HG03460 (cell line): Measurements from ENCODE around the gene FHIT.
"Not testable (repeated sequence)": the region's sequence is repeated elsewhere in the genome, so short reads cannot be mapped to it uniquely, and the experiment has no call there.

Experiments
- ATAC-seq: cut with Tn5 transposase; IDR thresholded peaks from one replicate; pipeline ENCODE4 v1.9.1; 2021; ENCODE audit not compliant: unreplicated experiment

The FHIT gene

DNA sequence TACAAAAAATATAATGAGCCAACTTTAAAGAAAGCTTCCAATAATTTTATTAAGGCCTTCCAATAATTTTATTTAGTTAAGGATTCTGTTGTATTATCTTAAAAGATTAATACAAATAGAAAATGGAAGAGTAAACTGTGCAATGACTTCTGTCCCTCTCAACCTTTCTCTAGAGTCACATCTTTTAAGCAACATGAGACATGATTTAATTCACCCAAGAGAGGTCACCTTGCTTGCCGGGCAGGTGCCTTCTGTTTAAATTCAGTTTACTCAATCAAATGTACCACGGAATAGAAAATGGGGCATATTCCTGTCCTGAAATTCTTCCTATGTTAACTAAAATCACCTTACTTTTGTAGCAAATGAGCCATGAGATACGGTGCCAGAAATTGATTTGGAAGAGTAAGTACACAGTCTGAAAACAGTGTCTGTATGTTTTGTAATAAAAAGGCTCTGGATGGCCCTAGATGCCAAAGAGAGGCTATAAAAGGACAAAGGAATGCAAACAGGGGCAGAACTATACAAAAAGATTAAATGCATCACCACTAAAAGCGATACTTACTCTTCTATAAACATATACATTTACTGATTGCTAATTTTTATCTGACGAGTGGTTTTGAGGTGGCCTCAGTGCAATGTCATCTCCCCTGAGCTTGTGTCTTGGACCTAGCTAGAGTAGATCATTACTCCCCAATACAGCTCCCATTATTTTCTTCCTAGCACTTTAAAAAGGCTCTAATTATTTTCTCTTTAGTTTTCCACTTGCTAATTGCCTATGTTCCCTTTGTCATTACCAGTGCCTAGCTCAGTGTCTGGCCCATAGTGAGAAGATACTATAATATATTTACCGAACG lies 134.0 kb downstream of the FHIT start:
- no peak for ATAC-seq

GRCh38 chr3:61114316-61114953 lies 136.8 kb downstream of the FHIT start:
- ATAC-seq: no peak

GRCh38 chr3:61111825-61112224 lies 139.4 kb downstream of the FHIT start:
- ATAC-seq: peak; percentile 58

- ATAC-seq: no peak
Observed at GRCh38 chr3:61110576-61110975, 140.7 kb downstream of the FHIT start.

- ATAC-seq: no peak
Observed at GRCh38 chr3:61108247-61109019, 142.8 kb downstream of the FHIT start.

DNA sequence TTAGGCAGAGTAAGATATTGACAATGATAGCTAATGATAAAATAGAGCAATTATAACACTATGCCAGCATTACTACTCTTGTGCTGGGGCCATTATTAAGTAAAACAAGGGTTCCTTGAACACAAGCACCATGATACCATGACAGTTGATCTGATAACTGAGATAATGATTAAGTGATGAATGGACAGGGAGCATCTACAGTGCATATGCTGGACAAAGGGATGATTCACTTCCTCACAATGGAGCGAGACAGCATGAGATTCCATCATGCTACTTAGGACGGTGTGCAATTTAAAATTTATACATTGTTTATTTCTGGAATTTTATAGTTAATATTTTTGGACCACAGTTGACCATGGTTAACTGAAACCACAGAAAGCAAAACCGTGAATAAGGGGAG lies 156.6 kb downstream of the FHIT start:
- no peak for ATAC-seq

GRCh38 chr3:61093364-61093763 lies 157.9 kb downstream of the FHIT start:
- ATAC-seq: no peak

GRCh38 chr3:61092870-61093269 lies 158.4 kb downstream of the FHIT start:
- no peak for ATAC-seq

- no peak for ATAC-seq
Observed at GRCh38 chr3:61090389-61091169, 160.7 kb downstream of the FHIT start.

GRCh38 chr3:61087465-61087864 lies 163.8 kb downstream of the FHIT start:
- no peak for ATAC-seq

GRCh38 chr3:61081554-61081953 lies 169.7 kb downstream of the FHIT start:
- ATAC-seq: no peak

DNA sequence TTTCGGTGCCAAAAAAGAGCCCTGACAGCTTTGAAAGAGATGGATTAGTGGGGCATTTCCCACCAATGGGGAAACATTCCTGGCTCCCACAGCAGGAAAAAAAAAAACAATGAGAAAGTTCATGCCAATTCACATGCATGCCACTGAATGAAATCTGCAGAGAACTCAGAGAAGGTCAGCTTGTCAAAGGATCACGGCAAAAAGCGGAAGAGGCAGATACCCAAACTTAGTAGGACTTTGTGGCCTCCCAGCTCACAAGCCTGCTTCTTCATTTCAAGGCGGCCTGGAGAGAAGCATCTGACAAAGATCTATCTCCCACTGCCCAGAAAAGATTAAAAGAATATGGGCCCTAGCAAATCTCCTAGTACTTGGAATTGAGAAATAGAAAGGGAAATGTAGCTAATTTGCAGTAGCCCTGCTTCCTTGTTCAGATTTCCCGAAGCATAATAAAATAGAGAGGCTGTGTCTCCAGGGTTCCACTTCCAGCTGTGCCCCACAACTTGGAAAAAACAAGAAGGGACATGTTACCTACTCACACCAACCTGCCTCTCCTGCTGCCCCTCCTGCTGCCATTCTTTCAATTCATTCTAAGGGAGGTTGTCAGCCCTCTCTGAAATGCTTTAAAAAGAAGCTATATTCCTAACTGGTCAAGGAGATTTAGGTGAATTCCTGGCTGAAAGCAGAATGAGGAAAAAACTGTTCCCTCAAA lies 170.4 kb downstream of the FHIT start:
- ATAC-seq: no peak

DNA sequence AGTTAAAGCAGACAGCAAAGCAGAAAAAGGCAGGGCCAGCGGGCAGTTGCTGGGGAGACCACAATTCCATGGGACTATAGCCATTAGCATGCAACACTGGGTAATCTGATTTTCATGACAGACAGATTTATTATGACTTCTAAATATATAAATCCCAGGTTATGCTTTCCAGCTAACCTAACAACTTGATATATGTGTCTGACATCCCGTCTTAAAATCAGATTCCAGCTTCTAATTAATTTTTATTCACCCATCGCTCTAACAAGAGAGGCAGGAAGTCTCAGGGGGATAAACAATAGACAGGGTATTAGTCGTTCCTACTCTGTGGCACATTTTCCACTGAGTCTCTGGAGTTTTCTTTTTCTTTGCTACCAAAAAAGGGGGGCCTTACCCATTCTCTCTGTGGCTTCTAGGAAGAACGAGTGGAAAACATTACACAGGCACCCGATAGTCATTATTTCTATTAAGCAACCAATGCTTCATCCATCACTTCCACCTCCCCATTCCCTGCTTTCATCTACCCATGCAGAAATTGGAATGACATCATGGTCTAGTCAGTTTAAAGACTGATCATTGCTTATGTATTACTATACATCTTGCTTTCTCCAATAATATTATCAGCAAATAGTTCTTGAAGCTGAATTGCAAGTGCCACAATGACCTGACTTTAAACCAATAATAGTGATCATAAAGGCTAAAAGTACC lies 173.1 kb downstream of the FHIT start:
- ATAC-seq: no peak

DNA sequence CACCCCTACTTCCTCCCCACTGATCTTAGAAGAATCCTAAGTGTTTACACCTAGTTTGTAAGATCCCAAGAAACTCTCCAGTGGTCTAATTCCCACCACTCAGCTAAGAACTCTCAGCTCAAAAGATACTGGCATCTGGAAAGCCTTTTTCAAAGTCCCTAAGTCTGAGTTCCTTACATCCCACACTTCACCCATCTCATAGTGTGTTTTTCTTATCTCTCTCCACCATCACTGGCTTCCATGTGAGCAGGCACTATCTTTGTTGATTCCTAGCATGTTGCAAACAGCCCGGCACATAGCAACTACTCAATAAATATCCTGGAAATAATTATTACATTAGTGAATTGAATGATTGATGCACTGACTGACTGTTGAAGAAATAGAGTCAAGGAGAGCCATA lies 173.7 kb downstream of the FHIT start:
- ATAC-seq: no peak

DNA sequence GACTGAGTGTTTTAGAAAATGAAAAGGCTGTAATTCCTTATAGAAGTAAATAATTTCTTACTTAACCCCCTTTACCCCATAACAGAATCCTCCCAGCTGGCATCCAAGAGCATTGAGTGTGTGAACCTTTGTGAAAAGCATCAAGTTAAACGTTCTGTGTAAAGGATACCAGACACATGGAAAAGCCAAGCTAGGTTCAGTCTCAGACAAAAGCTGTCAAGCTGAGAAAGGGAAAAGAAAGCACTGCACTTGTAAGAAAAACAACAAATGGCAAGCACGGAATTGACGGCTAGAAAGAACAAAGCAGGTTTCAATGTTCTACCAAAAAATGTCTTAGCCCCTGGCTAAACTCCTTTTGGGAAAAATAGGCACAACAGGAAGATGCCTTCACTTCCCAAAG lies 176.5 kb downstream of the FHIT start:
- ATAC-seq: no peak

- ATAC-seq: no peak
Observed at GRCh38 chr3:61073566-61074165, 177.6 kb downstream of the FHIT start.

GRCh38 chr3:61068084-61068483 lies 183.2 kb downstream of the FHIT start:
- ATAC-seq: no peak

DNA sequence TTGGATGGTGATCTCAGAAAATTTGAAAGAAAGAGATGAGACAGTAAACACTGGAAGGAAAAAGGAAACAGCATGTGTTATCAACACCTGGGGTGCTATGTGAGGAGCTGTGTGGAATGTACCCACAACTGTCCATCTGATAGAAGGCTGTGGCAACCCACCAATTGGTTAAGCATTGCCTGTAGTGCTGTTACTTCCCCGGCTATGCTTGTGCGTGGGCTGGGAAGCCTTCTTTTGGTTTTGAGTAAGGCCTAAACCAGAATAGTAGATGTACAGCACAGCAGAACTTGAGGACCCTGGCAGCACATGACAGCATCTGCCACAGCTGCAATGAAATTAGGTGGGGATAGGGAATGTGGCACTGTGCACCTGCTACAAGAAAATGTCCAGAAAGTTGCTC lies 184.5 kb downstream of the FHIT start:
- no peak for ATAC-seq

DNA sequence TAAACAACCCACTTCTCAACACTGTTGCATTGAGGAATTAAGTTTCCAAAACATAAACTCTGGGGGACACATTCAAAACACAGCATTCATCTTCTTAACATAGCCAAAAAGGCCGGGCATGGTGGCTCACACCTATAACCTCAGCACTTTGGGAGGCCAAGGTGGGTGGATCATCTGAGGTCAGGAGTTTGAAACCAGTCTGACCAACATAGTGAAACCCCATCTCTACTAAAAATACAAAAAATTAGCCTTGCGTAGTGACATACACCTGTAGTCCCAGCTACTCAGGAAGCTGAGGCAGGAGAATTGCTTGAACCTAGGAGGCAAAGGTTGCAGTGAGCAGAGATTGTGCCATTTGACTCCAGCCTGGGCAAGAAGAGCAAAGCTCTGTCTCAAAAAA lies 185.0 kb downstream of the FHIT start:
- not testable (repeated sequence) for ATAC-seq
